ENCODE results near the gene DLGAP1. TPM values are rescaled to one million over a fixed set of nuclear protein-coding genes. Genes with fewer than 3 reads are reported as not detected.
"Not testable (repeated sequence)": the region's sequence is repeated elsewhere in the genome, so short reads cannot be mapped to it uniquely, and the experiment has no call there.

Gene DLGAP1
- total RNA-seq, 1 donor from 2014 or later = 3.7 TPM

DNA sequence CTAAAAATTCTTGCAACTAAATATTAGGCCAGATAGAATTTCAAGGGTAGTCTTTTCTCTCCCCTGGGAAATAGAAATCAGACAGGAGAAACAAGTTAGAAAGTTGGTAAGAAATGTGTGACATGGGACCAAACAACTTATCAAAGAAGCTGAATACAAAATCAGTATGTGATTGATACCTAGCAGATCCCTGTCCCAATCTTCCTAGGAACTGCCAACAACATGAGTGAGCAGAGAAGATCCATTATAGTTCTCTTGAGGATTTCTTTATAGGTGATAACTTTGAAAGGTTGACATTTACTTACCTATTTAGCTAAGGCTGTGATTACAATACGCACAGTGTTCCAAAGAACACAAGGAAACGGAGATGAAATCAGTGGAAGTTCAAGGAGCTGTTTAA, 162.4 kb downstream of the DLGAP1 start:
- no peak for DNase-seq (ENCODE audit: low read depth, low spot score)

DNA sequence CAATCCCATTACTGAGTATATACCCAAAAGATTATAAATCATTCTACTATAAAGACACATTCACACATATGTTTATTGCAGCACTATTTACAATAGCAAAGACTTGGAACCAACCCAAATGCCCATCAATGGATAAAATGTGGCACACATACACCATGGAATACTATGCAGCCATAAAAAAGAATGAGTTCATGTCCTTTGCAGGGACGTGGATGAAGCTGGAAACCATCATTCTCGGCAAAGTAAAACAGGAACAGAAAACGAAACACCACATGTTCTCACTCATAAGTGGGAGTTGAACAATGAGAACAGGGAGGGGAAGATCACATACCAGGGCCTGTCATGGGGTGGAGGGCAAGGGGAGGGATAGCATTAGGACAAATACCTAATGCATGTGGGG, 167.8 kb downstream of the DLGAP1 start:
- not testable (repeated sequence) for DNase-seq (ENCODE audit: low read depth, low spot score)

DNA sequence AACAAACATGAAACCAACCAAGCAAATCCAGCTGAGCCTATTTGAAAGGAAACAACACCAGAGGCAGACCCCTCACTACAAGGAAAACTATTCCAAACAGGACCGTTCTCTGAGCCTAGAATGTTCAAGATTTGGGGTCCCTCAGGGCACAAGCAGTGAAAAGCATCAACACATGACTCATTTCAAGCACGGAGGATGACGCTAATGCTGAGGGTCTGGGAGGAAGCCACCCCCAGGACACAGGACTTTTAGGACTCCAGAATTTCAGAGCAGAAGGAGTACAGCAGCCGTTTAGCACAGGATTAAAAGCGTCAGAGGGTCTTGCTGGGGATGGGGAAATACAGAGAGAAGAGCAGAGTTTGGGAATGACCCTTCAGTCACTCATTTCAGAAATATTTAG, 168.9 kb downstream of the DLGAP1 start:
- DNase-seq (ENCODE audit: low read depth, low spot score) = no peak

DNA sequence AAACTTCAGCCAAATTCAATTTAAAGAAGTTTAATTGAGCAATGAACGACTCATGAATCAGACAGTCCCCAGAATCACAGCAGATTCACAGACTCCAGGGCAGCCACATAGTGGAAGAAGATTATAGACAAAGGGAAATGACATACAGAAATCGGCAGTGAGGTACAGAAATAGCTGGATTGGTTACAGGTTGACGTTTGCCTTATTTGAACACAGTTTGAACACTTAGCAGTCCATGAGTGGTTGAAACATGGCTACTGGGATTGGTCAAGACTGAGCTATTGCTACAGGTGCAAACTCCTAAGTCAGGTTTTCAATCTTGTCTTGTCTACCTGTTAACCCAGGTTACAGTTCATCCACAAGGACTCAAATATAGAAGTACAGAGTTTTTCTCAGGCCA, 169.6 kb downstream of the DLGAP1 start:
- DNase-seq (ENCODE audit: low read depth, low spot score) = no peak

DNA sequence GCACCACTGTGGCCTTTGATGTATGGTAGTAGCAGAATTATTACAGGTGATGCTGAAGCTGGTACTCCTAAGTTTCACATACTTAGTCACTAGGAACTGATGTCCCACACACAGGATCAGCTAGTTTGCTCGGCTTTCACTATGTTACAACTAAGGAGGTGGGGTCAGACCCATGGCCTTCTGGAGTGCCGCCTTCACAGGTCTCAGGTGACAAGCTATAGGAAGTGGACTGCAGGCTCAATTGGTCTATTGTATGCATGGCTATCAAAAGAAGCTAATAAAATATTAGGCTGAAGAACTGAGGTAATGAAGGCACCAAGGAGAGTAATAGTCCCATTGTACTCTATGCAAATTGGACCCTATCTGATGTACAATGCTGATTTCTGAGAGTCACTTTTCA, 170.6 kb downstream of the DLGAP1 start:
- no peak for DNase-seq (ENCODE audit: low read depth, low spot score)

DNA sequence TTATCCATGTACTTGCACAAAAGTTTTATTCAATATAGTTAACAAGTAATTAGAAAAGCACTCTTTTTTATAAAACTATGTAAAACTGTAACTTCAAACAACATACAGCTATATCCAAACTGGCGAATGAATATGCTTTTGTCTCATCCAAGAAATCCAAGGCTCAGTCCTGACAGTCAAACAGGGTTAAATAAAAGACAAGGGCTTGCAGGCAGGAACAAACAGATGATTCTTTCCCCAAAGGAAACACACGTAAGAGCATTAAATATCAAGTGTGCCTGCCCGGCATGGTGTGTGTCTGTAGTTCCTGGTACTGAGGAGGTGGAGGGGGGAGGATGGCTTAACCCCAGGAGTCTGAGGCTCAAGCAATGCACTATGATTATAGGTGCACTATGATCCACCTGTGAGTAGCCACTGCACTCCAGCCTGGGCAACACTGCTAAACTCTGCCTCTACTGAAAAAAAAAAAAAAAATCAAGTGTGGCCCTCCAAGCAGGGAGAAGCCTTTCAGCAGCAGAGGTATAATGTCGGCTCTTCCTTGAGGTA, 171.3 kb downstream of the DLGAP1 start:
- no peak for DNase-seq (ENCODE audit: low read depth, low spot score)

DNA sequence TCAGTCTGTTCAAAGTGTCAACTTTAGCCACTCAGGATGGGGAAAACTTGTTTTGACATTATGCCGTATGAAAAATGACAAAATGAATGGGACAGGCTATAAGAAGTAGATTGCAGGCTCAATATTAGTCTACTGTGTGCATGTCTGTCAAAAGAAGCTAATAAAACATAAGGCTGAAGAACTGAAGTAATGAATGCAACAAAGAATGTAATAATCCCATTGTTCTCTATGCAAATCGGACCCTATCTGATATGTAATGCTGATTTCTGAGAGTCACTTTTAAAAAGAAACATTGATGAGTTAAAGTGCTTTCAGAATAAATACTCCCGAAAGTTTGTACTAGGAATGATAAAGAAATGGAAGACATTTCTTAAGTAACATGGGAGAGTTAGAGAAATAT, 172.2 kb downstream of the DLGAP1 start:
- DNase-seq (ENCODE audit: low read depth, low spot score) = no peak

DNA sequence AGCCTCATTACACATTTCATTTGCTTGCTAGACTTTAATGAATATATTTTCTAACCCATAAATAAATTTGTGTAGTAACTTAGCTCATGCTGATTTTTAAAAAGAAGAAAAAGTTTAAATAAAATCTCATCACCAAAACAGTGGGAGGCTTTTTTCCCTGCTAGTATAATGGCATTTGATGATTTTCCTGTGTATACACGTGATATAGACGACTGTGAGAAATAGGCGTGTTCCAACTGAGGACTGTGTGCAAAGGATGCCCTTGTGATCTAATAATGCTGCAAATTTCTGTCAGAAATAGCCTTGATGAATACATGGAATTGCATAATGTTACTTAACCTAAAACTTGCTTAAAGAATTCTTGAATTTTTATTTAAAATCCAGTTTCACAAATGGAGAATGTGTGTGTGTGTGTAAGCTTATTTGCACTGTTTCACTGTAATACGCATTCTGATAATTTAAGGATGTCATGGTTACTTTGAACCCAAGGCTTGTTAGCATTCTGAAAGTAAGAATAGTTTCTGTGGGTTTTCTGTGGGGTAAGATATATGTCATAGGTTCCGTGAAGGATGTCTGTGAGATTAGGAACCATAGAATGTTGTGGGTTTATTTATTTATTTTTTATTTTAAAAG, 178.0 kb downstream of the DLGAP1 start:
- DNase-seq (ENCODE audit: low read depth, low spot score) = no peak

DNA sequence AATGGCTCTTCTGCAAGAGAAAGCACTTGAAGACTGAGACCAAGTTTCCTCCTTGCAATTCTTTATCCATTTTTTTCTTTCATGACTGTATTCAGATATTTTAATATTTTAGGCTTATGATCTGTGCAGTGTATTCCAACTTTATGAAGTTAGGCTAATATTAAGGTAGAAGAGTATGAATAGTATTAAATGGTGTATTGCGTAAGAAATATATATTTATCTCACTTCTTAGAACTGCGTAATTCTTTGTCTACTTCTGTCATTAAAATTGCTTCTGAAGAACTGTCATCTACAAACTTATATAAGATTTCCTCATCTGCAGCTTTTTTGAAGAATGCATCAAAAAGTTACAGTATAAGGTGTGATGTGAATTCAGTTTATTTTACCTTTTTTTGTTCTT, 183.2 kb downstream of the DLGAP1 start:
- no peak for DNase-seq (ENCODE audit: low read depth, low spot score)

DNA sequence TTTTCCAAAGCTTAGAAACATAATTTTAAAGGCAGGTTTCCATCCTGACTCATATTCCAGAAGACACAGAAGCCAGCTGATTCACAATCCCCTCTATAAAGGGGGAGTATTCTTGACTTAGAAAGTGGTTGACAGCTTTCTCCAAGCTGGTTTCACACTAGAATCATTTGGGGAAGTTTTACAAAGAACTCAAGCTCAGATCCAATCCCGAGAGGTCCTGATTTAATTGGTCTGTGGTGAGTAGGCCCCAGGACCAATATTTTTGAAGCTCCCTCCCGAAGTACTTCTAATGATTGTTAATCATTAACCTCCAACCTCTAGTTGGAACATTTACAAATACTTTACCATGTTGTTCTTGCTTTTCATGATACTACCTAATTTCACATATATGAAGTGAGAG, 184.1 kb downstream of the DLGAP1 start:
- no peak for DNase-seq (ENCODE audit: low read depth, low spot score)

DNA sequence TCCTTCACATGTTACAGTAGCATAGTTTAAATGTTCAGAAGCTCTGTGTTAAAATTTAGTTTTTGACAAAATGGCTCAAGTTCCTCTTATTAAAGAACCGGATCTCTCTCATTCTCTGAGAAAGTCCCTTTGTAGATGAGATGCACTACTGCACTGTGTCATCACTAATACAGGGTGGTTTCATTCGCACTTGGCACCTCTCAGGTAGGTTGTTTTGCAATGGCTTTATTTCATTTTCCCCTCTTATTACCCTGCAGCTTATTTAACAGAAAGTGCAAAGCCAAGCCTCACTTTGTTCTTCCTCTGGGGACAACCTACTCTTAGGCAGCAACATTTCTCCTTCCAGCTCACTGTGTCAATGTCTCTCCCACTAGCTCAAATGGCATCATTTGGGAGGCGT, 185.1 kb downstream of the DLGAP1 start:
- DNase-seq (ENCODE audit: low read depth, low spot score) = no peak

DNA sequence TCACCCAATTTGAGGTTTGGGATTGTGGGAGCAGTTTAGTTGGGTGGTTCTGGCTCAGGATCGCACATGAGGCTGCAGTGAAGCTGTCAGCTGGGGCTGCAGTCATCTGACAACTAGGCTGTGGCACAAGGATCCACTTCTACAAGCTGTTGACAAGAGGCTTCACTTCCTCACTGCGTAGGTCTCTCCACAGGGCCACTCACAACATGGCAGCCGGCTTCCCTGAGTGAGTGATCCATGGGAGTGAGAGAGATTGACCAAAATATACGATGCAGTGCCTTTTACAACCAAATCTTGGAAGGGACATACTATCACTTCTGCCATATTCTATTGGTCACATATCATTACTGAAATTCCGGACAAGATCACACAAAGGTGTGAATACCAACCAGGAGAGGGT, 187.5 kb downstream of the DLGAP1 start:
- DNase-seq (ENCODE audit: low read depth, low spot score) = no peak

DNA sequence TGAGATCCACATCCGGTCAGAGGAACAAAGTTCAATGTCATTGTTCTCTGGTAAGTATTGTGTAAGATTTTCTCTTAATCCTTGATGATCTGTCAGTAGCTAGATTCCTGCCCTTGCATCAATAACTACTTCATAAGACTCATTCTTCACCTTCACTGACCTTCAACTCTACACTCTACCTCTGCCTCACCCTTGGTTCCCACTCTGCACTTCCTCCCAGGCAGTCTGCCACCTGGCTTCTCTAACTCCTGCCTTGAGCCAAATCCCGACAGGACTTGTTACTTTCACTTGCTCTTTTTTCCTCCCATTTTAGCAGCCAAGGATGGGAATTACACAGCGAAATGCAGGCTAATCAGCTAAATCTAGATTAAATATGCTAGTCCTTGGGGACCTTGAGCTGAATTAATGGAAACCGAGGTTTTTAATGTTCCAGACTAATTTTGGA, 190.7 kb downstream of the DLGAP1 start:
- DNase-seq (ENCODE audit: low read depth, low spot score) = no peak

DNA sequence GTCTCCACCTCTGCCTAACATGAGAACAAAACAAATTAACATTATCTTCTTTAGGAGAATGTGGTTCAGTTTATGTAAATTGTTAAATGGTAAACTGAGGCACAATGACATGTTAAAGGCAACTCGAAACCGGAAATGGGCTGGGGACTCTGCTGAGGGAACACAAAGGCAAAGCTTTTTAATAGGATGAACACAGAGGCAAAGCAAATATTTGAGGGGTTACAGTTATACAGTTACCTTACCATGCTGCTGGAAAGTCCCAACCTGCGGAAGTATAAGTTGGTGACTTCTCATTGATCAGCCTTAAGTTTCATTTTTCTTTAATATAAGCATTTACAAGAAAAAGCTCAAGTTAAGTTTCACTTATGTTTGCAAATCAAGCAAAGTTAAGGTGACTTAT, 195.0 kb downstream of the DLGAP1 start:
- DNase-seq (ENCODE audit: low read depth, low spot score) = no peak

DNA sequence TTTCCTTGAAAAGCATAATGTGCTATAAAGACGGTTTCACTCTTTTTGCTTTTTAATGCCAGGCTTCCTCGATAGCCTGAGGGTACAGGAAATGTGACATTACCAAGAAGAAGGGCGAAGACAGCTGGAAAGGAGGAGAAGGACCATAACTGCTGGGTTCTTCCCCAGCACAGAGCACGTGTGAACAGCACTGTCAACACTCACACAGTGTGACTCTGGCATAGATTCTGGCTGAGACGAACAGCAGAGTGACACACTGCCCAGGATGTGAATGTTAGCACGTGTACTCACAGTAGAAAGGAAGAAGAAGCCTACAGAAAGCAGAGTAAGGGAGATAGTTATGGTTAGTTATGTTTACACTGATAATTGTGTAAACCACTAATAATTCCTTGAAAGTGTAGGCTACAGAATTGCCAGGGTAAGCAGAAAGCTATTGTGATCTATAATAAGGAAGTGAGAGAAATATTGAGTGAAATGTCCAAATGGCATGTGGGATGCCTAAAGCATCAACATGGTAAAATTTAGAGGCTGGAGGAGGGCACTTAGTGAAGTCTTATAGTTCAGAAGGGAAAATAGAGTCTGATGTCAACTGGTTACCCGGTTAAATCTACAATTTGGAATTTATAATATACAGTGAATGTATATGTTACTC, 198.2 kb downstream of the DLGAP1 start:
- DNase-seq (ENCODE audit: low read depth, low spot score) = no peak

DNA sequence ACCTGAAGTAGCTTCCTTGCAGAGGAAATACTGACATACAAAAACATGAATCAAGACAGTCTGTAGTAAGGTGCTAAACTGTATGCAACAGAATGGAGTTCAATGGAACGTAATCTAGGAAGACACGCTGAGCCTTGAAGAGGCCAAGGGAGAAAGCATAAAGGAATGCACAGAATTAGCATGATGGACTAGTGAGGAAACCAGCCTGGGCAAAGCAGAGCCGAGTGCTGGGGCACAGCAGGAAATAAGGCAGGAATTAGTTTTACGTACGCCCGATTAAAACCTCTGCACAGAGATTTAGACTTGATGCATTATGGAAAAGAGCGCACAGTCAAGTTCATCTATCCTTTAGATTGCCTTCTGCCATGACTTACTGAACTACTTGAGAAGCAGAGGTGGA, 200.3 kb downstream of the DLGAP1 start:
- no peak for DNase-seq (ENCODE audit: low read depth, low spot score)

DNA sequence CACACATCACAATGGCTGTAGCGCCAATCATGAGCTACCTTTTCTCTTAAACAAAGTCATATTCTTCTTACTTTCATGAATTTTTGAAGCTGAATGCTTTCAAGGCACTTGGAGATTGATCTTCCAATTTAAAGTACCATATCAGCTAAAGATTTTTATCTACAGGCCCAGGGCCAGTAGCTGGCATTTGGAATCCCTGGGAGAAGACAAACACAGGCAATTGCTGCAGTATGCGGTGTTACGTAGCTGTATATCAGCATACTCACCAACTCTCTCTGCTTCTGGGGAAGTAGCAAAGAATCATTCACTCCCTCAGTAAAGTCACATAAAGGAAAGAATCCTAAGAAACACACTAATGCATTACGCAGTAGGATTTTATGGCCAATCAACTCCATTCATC, 202.3 kb downstream of the DLGAP1 start:
- DNase-seq (ENCODE audit: low read depth, low spot score) = no peak

DNA sequence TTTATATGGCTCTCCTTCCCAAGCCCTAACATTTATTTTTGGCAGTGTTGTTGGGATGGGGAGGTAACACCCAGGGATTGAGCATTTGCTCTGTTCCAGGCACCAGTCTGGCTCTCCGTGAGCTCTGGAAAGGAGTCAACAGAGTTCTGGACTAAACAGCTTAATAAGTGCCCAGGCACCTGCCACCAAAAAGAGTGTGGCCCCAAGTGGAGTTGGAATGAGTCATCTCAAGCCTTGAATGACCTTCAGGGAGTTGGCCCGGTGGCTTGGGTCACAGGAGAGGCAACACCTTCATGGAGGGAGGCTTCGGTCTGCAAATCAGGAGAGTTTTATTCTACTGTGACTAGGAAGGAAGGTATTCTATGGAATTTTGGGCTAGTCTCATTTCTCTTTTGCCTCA, 203.2 kb downstream of the DLGAP1 start:
- no peak for DNase-seq (ENCODE audit: low read depth, low spot score)

DNA sequence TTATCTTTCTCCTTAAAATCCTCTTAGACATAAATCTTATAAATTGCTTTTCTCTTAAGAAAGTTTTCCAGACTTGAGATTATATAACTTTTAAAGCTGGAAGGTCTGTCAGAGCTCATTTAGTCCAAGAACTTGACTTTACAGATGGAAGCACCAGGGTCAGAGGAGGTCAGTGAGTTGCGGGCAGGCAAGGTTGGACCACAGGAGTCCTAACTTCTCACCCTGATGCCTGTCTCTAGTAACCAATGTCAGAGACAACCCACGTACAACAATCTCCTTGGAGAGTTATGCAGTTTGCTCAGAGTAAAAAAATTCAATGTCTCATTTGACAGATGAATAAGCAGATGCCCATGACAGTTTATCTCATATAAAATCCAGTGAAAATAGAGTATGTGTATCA, 203.9 kb downstream of the DLGAP1 start:
- no peak for DNase-seq (ENCODE audit: low read depth, low spot score)

DNA sequence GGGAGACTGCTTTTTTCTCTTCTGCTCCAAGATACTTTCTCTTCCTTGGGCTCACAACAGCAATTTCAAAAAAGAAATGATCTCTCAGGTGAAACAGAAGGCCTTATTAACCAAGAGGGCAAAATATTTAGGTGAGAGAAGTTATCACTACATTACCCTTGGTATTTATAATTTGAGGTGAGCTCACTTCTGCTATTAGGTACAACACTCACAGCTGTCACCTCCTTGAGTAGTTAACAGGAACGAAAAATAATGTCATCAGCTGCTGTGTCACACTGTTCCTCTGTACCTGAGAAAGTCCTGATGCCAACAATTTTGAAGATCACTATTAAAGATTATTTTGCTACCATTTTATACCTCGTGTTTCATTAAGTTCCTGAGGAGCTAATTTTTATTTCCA, 205.0 kb downstream of the DLGAP1 start:
- no peak for DNase-seq (ENCODE audit: low read depth, low spot score)

DNA sequence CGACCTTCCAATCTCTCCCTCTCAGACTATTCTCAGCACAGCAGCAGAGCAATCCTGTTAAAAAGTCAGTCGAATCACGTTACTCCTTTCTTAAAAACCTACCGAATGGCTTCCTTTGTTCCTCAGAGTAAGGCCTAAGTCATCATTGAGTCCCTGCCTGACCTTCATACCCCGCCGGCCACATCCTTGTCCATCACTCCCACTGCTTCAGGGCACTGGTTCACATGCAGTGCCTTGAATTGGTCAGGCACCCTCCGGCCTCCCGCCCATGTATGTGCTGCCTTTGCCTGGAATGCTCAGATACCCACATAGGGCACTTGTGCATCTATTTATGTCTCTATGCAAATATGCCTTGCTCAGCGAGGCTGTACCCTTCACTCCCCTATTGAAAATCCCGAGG, 206.4 kb downstream of the DLGAP1 start:
- DNase-seq (ENCODE audit: low read depth, low spot score) = no peak

DNA sequence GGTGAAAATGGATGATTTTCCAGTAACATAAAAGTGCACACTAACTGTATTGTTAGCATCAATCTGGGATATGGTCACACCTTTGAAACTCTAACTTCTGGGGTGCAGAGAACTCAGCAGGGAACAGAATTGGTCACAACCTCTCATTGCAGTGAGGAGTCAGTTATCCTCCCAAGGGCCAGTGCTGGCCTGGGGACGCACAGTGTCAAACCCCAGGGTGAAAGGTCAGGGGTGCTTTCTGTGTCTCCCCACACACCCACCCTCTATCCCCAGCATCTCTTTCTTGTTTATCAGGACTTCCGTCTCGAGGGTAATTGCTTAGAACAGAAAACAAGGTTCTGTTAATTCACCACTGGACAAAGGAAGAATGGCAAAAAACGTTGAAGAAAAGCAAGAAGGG, 208.7 kb downstream of the DLGAP1 start:
- no peak for DNase-seq (ENCODE audit: low read depth, low spot score)

DNA sequence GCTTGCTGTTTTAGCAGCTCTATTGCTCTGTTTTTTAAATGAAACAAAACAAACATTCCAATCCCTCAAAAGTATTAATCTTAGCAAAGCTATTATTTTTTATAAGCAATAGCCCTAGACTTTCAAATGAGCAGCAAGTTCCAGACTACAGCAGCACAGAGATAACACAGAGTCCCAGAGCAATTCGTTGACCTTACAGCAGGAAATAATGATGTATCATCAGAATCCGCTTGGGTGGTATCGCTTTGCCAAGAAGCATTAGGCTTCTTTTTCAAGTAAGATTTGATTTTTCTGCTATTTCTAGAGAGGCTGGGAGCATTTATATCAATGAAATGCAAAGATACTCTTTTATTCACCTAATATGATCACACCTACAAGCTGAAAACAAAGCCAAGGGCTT, 209.7 kb downstream of the DLGAP1 start:
- DNase-seq (ENCODE audit: low read depth, low spot score) = no peak
